IMR-90 (cell line): ENCODE data around the gene CDC6.

ENCODE experiments used
- CTCF ChIP-seq: conservative IDR thresholded peaks from 2 replicates; pipeline ENCODE4 v1.5.1; 2012; ENCODE audit warnings: mild to moderate bottlenecking, low read depth, low read length, improper control_type of control experiment
- POLR2A ChIP-seq: IDR thresholded peaks from 2 replicates; pipeline ENCODE4 v1.6.1; 2012; ENCODE audit warnings: mild to moderate bottlenecking, low read depth, low read length

GRCh38 chr17:40295488-40296436 lies 8.1 kb downstream of the CDC6 start:
- TF ChIP-seq CTCF (no peak), POLR2A (no peak)
